PC-9 (cell line): Measurements from ENCODE around the gene STXBP2. TPM values are rescaled to one million over a fixed set of nuclear protein-coding genes. Genes with fewer than 3 reads are reported as not detected.

Source experiments
- BruUV-seq: library from RNA; stranded (reverse); fragments of 400-500 nt; replicated peaks from 2 replicates; lab custom pipeline; 2021; lab: Mats Ljungman, UMichigan
- CTCF ChIA-PET: fragments of 300-600 bp; sonication (Branson Sonifier 250); formaldehyde crosslinking; loops from one replicate; lab custom pipeline; 2022; ENCODE audit warnings: antibody characterized with exemption; lab: Charles Lee
- POLR2A ChIA-PET: fragments of 300-600 bp; sonication (Branson Sonifier 250); formaldehyde crosslinking; loops from one replicate; lab custom pipeline; 2022; ENCODE audit warnings: antibody characterized with exemption; ENCODE audit not compliant: unreplicated experiment; lab: Charles Lee
- DNase-seq, 2 experiments: peaks; one replicate each; pipeline versions ENCODE4 v3.0.0 to v3.0.0-alpha.2; 2015 to 2022; ENCODE audit warnings: mixed read lengths in 1 of 2
- H2AFZ ChIP-seq: fragments of 200-600 bp; sonication (generic); 2 replicates; pipeline ENCODE4 v1.8.1; 2017; ENCODE audit warnings: antibody characterized with exemption
- H3F3A ChIP-seq: fragments of 200-600 bp; sonication (generic); 2 replicates; pipeline ENCODE4 v1.8.1; 2017; ENCODE audit warnings: antibody characterized with exemption, mild to moderate bottlenecking, low read depth; ENCODE audit not compliant: insufficient read depth
- H3K27ac ChIP-seq: fragments of 200-600 bp; sonication (generic); 2 replicates; pipeline ENCODE4 v1.6.1; 2016; ENCODE audit warnings: mixed run types
- H3K27me3 ChIP-seq: fragments of 200-600 bp; sonication (generic); 2 replicates; pipeline ENCODE4 v1.6.1; 2016; ENCODE audit warnings: low read depth, mixed run types; ENCODE audit not compliant: insufficient read depth
- H3K36me3 ChIP-seq: fragments of 200-600 bp; sonication (generic); 2 replicates; pipeline ENCODE4 v1.6.1; 2016; ENCODE audit warnings: low read depth, mixed run types
- H3K4me1 ChIP-seq: fragments of 200-600 bp; sonication (generic); replicated peaks from 2 replicates; pipeline ENCODE4 v1.6.1; 2016; ENCODE audit warnings: mixed run types; ENCODE audit not compliant: insufficient read depth
- H3K4me2 ChIP-seq: fragments of 200-600 bp; sonication (generic); 2 replicates; pipeline ENCODE4 v1.6.1; 2017; ENCODE audit warnings: mixed run types
- H3K4me3 ChIP-seq: fragments of 200-600 bp; sonication (generic); 2 replicates; pipeline ENCODE4 v1.6.1; 2016; ENCODE audit warnings: mixed run types
- H3K79me2 ChIP-seq: fragments of 200-600 bp; sonication (generic); 2 replicates; pipeline ENCODE4 v1.6.1; 2017; ENCODE audit warnings: low read depth, mixed run types
- H3K9me2 ChIP-seq: fragments of 200-600 bp; sonication (generic); 2 replicates; pipeline ENCODE4 v1.8.1; 2017; ENCODE audit warnings: mild to moderate bottlenecking; ENCODE audit not compliant: insufficient read depth
- H3K9me3 ChIP-seq: fragments of 200-600 bp; sonication (generic); 2 replicates; pipeline ENCODE4 v1.8.1; 2016; ENCODE audit warnings: low read depth; ENCODE audit not compliant: insufficient read depth
- H4K20me1 ChIP-seq: fragments of 200-600 bp; sonication (generic); 2 replicates; pipeline ENCODE4 v1.8.1; 2017; ENCODE audit not compliant: insufficient read depth
- CTCF ChIP-seq: fragments of 200-600 bp; sonication (generic); conservative IDR thresholded peaks from 2 replicates; pipeline ENCODE4 v1.6.1; 2017; ENCODE audit warnings: mixed run types, antibody characterized with exemption, mild to moderate bottlenecking, moderate library complexity
- EZH2 ChIP-seq: fragments of 200-600 bp; sonication (generic); IDR thresholded peaks from 2 replicates; pipeline ENCODE4 v1.8.0; 2017; ENCODE audit warnings: antibody characterized with exemption, low read depth
- intact Hi-C: fragments of 100-400 bp; cut with micrococcal nuclease; formaldehyde crosslinking; loops from one replicate; pipeline ENCODE4 v1.10.0; 2022; ENCODE audit not compliant: unreplicated experiment
- total RNA-seq: library from RNA; stranded (reverse); gene quantifications from 2 replicates; pipeline ENCODE4 v1.2.3, GENCODE V29; 2021

Gene STXBP2
- total RNA-seq, 1 experiment from 2014 or later, result 148 TPM

- Histone ChIP-seq H2AFZ (no peak within 1 kb of the TSS), H3K9me2 (no peaks in the 10 kb centered on the region), H3K4me1 (peaks cover 4% of the 10 kb centered on the region; the same call in 1 of the 2 replicates), H4K20me1 (no peaks in the 10 kb centered on the region), H3K27ac (no peak within 1 kb of the TSS), H3F3A (no peaks in the 10 kb centered on the region), H3K4me2 (no peak within 1 kb of the TSS), H3K4me3 (no peak within 1 kb of the TSS), H3K9me3 (0 out of 2 replicates have a peak, but pooled peaks cover under 1% of the 10 kb centered on the region), H3K79me2 (no peaks in the 10 kb centered on the region), H3K27me3 (peaks cover 71% of the 10 kb centered on the region), H3K36me3 (no peaks in the 10 kb centered on the region)
- no TSS peak for BruUV-seq
- intact Hi-C loops, result no loop called here
- ChIA-PET CTCF (interaction anchor here (0.6 kb wide), 2 partner anchors 100 to 332 kb away, joined by 3 read pairs; no protein-coding TSS in a partner anchor), POLR2A (no interaction called here)
- no peak for DNase-seq
- TF ChIP-seq CTCF (no peak), EZH2 (no peak)
These were observed 31.9 kb downstream of the STXBP2 start, which contains the start of gene RETN for GRCh38 chr19:7668842-7669241. RETN (plus strand) TSS chr19:7669049; CDS start chr19:7669327, 278 bp downstream.

- Histone ChIP-seq H2AFZ (no peak overlapping the region), H4K20me1 (no peaks in the 10 kb centered on the region), H3K36me3 (no peaks in the 10 kb centered on the region), H3F3A (no peaks in the 10 kb centered on the region), H3K9me2 (no peaks in the 10 kb centered on the region), H3K27me3 (peaks cover 69% of the 10 kb centered on the region), H3K4me3 (no peak overlapping the region), H3K27ac (no peak overlapping the region), H3K9me3 (0 out of 2 replicates have a peak, but pooled peaks cover 3% of the 10 kb centered on the region), H3K79me2 (no peaks in the 10 kb centered on the region), H3K4me2 (no peak overlapping the region), H3K4me1 (peaks cover 8% of the 10 kb centered on the region; the same call in 1 of the 2 replicates)
- ChIA-PET CTCF (interaction anchor here (0.6 kb wide), 1 partner anchor 101 kb away, joined by 3 read pairs; no protein-coding TSS in a partner anchor), POLR2A (no interaction called here)
- BruUV-seq, result no TSS peak
- no peak for TF ChIP-seq CTCF
- no peak for TF ChIP-seq EZH2
- intact Hi-C loops, result loop anchor here (10.0 kb wide), 2 partner anchors 255 to 315 kb away; partner anchors contain the start of genes CTXN1 and SNAPC2
- no peak for DNase-seq
These were observed 32.7 kb downstream of the STXBP2 start for GRCh38 chr19:7669641-7670040.

- Histone ChIP-seq H3K9me3 (0 out of 2 replicates have a peak, but pooled peaks cover 3% of the 10 kb centered on the region), H3F3A (no peaks in the 10 kb centered on the region), H3K79me2 (no peaks in the 10 kb centered on the region), H3K27me3 (peaks cover 72% of the 10 kb centered on the region), H3K4me3 (no peak overlapping the region), H3K9me2 (no peaks in the 10 kb centered on the region), H3K27ac (no peak overlapping the region), H3K4me1 (peaks cover 8% of the 10 kb centered on the region; the same call in 1 of the 2 replicates), H3K36me3 (no peaks in the 10 kb centered on the region), H3K4me2 (no peak overlapping the region), H4K20me1 (no peaks in the 10 kb centered on the region), H2AFZ (no peak overlapping the region)
- no peak for TF ChIP-seq EZH2
- TF ChIP-seq CTCF, result no peak
- DNase-seq, result no peak
- no TSS peak for BruUV-seq
- ChIA-PET CTCF (interaction anchor here (0.8 kb wide), 1 partner anchor 266 kb away, joined by 3 read pairs; no protein-coding TSS in a partner anchor), POLR2A (no interaction called here)
- intact Hi-C loops, result loop anchor here (10.0 kb wide), 2 partner anchors 255 to 315 kb away; partner anchors contain the start of genes CTXN1 and SNAPC2
These were observed 33.4 kb downstream of the STXBP2 start for GRCh38 chr19:7670150-7670783.
